Measurements from ENCODE around the gene ZNF136.
A peak's percentile ranks its signal among the peaks of the same experiment; 100 is the strongest.

Gene ZNF136

GRCh38 chr19:12139269-12139668 is 23.6 kb upstream of the ZNF136 start:
- Histone ChIP-seq H4K20me1 (ENCODE audit: low read depth, low read length) (no peaks in the 10 kb centered on the region), H3K4me2 (ENCODE audit: low read depth, low read length, poor library complexity, severe bottlenecking) (peak overlapping the region; percentile 88), H3K9me2 (replicated peaks; ENCODE audit: insufficient read depth, low read length) (no peaks in the 10 kb centered on the region), H3K9ac (ENCODE audit: low read length) (peak overlapping the region; percentile 71), H3K27ac (ENCODE audit: low read depth, low read length) (no peak overlapping the region), H3K4me3 (ENCODE audit: insufficient read depth, low read length, poor library complexity, severe bottlenecking) (peak overlapping the region; percentile 98), H3K9me3 (ENCODE audit: insufficient read depth, low read length) (no peaks in the 10 kb centered on the region), H3F3A (ENCODE audit: insufficient read depth) (no peaks in the 10 kb centered on the region), H2AFZ (ENCODE audit: low read depth, low read length, severe bottlenecking) (no peak overlapping the region), H3K79me2 (ENCODE audit: insufficient read depth, low read length) (no peaks in the 10 kb centered on the region), H3K36me3 (ENCODE audit: low read length) (peaks cover 9% of the 10 kb centered on the region; the same call in 1 of the 2 replicates), H3K27me3 (ENCODE audit: low read length) (no peaks in the 10 kb centered on the region)
- no peak for TF ChIP-seq CTCF (IDR thresholded peaks at IDR 0.05; ENCODE audit: insufficient read depth, low read length, poor library complexity, severe bottlenecking)
- no peak for TF ChIP-seq EZH2phosphoT487 (conservative IDR thresholded peaks at IDR 0.05; ENCODE audit: low read length)

DNA sequence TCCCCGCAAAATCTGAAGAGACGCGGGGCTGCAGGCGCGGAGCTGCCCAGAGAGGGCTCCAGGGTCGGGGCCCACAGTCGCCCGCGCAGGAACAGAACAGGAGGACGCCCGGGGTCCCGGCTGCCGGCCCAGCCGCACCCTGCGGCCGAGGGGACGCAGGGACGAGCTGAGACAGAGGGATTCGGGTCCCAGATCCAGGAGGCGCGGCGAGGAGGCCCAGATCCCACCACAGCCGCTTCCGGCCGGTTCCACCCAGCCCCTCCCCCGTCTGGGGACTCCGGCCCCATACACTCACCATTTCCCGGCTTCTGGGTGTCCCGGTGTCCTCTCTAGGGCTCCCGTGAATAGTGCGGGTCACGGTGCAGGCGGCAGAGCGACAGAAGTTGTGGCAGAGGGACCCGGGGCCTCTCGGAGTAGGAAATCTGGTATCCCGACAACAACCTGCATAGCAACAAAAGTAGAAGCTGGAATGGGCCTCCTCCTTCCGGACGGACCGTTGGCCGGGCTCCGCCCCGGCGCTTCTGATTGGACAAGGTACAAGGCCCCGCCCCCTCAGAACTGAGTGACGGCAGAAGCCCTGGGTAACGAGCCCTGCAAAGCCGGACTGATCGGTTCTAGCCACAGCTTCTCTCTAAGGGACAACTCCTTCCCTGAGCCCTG is 22.9 kb upstream of the ZNF136 start, which contains the start of gene ZNF20:
TSS of gene ZNF20 (minus strand) at position 466 of the 660 bp plus-strand sequence. CDS start at position 298, 168 bp downstream.
- Histone ChIP-seq H3K36me3 (ENCODE audit: low read length) (0 out of 2 replicates have a peak, but pooled peaks cover 2% of the 10 kb centered on the region), H3K4me2 (ENCODE audit: low read depth, low read length, poor library complexity, severe bottlenecking) (peak within 1 kb of the TSS; percentile 88), H3F3A (ENCODE audit: insufficient read depth) (no peaks in the 10 kb centered on the region), H3K9me3 (ENCODE audit: insufficient read depth, low read length) (no peaks in the 10 kb centered on the region), H3K4me3 (ENCODE audit: insufficient read depth, low read length, poor library complexity, severe bottlenecking) (peak within 1 kb of the TSS; percentile 98), H3K79me2 (ENCODE audit: insufficient read depth, low read length) (no peaks in the 10 kb centered on the region), H3K27ac (ENCODE audit: low read depth, low read length) (peak within 1 kb of the TSS; percentile 25; the same call in 1 of the 2 replicates), H2AFZ (ENCODE audit: low read depth, low read length, severe bottlenecking) (peak within 1 kb of the TSS; percentile 95), H3K9ac (ENCODE audit: low read length) (peak within 1 kb of the TSS; percentile 71), H3K9me2 (replicated peaks; ENCODE audit: insufficient read depth, low read length) (no peaks in the 10 kb centered on the region), H4K20me1 (ENCODE audit: low read depth, low read length) (no peaks in the 10 kb centered on the region), H3K27me3 (ENCODE audit: low read length) (no peaks in the 10 kb centered on the region)
- TF ChIP-seq EZH2phosphoT487 (conservative IDR thresholded peaks at IDR 0.05; ENCODE audit: low read length) (no peak), CTCF (IDR thresholded peaks at IDR 0.05; ENCODE audit: insufficient read depth, low read length, poor library complexity, severe bottlenecking) (no peak)

GRCh38 chr19:12140545-12141404 is 22.1 kb upstream of the ZNF136 start:
- Histone ChIP-seq H3K4me3 (ENCODE audit: insufficient read depth, low read length, poor library complexity, severe bottlenecking) (peak overlapping the region; percentile 98), H2AFZ (ENCODE audit: low read depth, low read length, severe bottlenecking) (peak overlapping the region; percentile 72), H3K4me2 (ENCODE audit: low read depth, low read length, poor library complexity, severe bottlenecking) (peak overlapping the region; percentile 88), H4K20me1 (ENCODE audit: low read depth, low read length) (no peaks in the 10 kb centered on the region), H3K9me3 (ENCODE audit: insufficient read depth, low read length) (no peaks in the 10 kb centered on the region; the same call in 1 of the 2 replicates), H3K9me2 (replicated peaks; ENCODE audit: insufficient read depth, low read length) (no peaks in the 10 kb centered on the region), H3K27ac (ENCODE audit: low read depth, low read length) (no peak overlapping the region), H3K79me2 (ENCODE audit: insufficient read depth, low read length) (no peaks in the 10 kb centered on the region), H3K9ac (ENCODE audit: low read length) (peak overlapping the region; percentile 71), H3F3A (ENCODE audit: insufficient read depth) (no peaks in the 10 kb centered on the region), H3K27me3 (ENCODE audit: low read length) (no peaks in the 10 kb centered on the region), H3K36me3 (ENCODE audit: low read length) (no peaks in the 10 kb centered on the region)
- no peak for TF ChIP-seq EZH2phosphoT487 (conservative IDR thresholded peaks at IDR 0.05; ENCODE audit: low read length)
- peak; percentile 87 for TF ChIP-seq CTCF (IDR thresholded peaks at IDR 0.05; ENCODE audit: insufficient read depth, low read length, poor library complexity, severe bottlenecking)
